ENCODE data around the gene ZNG1A.
"Not testable (repeated sequence)": the region's sequence is repeated elsewhere in the genome, so short reads cannot be mapped to it uniquely, and the experiment has no call there.

DNA sequence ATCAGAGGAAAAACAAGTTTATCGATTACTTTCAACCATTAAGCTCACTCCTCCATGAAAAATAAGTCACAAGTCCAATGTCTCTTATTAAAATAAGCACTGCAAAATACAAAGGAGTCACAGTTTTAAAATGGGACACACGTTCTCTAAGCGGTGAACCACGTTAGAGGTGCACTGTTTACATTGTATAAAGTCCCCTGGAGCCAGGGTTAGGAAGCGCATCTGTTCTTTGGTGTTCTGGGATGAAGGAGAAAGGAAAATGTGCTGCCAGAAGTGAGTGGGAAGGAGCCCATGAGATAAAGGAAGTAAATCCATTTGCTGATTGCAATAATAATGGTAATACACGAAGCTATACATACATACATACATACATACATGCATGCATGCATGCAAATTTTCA, 91.0 kb downstream of the ZNG1A start:
- TF ChIP-seq POLR2A (IDR thresholded peaks at IDR 0.05); POLR2AphosphoS5 (IDR thresholded peaks at IDR 0.05); EP300 (IDR thresholded peaks at IDR 0.05; ENCODE audit: low read depth): not testable (repeated sequence)
- TF ChIP-seq, protein P1, sequence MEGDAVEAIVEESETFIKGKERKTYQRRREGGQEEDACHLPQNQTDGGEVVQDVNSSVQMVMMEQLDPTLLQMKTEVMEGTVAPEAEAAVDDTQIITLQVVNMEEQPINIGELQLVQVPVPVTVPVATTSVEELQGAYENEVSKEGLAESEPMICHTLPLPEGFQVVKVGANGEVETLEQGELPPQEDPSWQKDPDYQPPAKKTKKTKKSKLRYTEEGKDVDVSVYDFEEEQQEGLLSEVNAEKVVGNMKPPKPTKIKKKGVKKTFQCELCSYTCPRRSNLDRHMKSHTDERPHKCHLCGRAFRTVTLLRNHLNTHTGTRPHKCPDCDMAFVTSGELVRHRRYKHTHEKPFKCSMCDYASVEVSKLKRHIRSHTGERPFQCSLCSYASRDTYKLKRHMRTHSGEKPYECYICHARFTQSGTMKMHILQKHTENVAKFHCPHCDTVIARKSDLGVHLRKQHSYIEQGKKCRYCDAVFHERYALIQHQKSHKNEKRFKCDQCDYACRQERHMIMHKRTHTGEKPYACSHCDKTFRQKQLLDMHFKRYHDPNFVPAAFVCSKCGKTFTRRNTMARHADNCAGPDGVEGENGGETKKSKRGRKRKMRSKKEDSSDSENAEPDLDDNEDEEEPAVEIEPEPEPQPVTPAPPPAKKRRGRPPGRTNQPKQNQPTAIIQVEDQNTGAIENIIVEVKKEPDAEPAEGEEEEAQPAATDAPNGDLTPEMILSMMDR (IDR thresholded peaks at IDR 0.05): not testable (repeated sequence)
